Activated naive CD4-positive, alpha-beta T cell treated with anti-CD3 and anti-CD28 coated beads, Interleukin-2, amount 50 U/mL, for 72 hours (primary cell): ENCODE measurements around the gene LENG1. TPM values are rescaled to one million over a fixed set of nuclear protein-coding genes. Genes with fewer than 3 reads are reported as not detected.
A peak's percentile ranks its signal among the peaks of the same experiment; 100 is the strongest.
"Not testable (repeated sequence)": the region's sequence is repeated elsewhere in the genome, so short reads cannot be mapped to it uniquely, and the experiment has no call there.

Experiments
- ATAC-seq, 2 donors: fragments of 150-1000 bp; cut with Tn5 transposase; 2 replicates each; pipeline ENCODE4 v1.10.0; 2021; ENCODE audit warnings: mild to moderate bottlenecking in 2 of 2, moderate library complexity in 2 of 2
- DNase-seq, 2 donors: peaks; one replicate each; pipeline ENCODE4 v3.0.0; 2021 to 2022; ENCODE audit warnings: low spot score in 2 of 2
- H3K27ac Mint-ChIP-seq, 2 donors: one replicate each; pipeline ENCODE4 v1.8.0; 2022; ENCODE audit warnings: mild to moderate bottlenecking in 2 of 2, mixed read lengths in 2 of 2
- H3K36me3 Mint-ChIP-seq, 2 donors: one replicate each; pipeline ENCODE4 v1.8.0; 2022; ENCODE audit warnings: mixed read lengths in 2 of 2
- H3K9me3 Mint-ChIP-seq, 2 donors: one replicate each; pipeline ENCODE4 v1.8.0; 2022; ENCODE audit warnings: mixed read lengths in 2 of 2
- total RNA-seq, 2 donors: library from RNA; stranded (reverse); gene quantifications; one replicate each; pipeline ENCODE4 v1.2.3, GENCODE V29; 2022

The LENG1 gene
- total RNA-seq: 1 to 10 TPM; 3.5 to 6.1 TPM

DNA sequence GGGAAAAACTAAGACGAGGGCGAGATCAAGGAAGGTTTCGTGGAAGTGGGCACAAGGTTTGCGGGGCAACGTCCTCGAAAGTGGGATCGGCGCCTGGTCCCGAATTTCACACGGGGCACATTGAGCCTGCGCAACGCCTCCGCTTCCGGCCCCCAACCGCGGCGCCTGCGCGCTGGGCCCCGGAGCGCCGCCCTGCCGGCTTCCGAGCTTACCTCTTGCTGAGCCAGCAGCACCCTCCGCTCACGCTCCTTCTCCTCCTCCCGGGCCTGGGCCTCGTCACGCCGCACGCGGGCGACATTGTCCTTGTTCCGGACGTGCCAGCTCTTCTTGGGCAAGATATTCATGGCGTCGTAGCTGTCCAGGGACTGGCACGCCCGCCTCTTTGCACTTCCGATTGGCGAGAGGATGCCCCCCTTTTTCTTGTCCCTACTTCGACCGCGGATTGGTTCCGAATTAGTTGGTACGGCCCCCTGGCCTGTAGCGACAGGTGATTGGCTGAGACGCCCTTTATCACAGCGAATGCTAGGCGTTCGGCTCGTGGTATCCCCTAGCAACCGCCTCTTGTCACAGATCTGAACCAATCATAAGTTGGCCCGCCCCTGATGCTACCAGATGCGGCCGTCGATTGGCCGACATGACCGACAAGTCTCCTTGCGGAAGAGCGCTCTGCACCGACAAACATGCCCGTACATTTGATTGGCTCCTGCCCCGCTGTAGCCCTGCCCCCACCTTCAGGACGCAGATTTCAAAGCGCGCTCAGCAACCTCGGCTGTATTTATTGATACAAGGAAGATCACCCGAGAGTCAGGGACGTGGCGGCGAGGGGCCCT lies at the start of gene LENG1:
Gene LENG1 (minus strand): TSS at position 370 of the 830 bp plus-strand sequence. CDS start 26 bp downstream, at position 344.
- no peaks in the 10 kb centered on the region for H3K9me3 Mint-ChIP-seq
- peak; percentile 92 to 94 for ATAC-seq
- peak; percentile 96 to 99 for DNase-seq
- H3K36me3 Mint-ChIP-seq: peaks cover 12 to 15% of the 10 kb centered on the region in 2 donors
- peak within 1 kb of the TSS; percentile 93 to 99 for H3K27ac Mint-ChIP-seq

DNA sequence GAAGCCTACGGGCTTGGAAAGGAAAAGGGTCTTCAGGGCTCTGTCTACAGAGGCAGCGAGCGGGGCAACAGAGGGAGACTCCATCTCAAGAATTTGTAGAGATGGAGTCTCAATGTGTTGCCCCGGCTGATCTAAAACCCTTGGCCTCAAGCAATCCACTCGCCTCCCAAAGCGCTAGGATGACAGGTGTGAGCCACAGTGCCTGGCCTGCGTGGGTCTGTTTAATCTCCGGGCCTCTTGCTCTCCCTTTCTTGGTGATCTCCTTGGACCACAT lies 49.2 kb upstream of the LENG1 start:
- H3K36me3 Mint-ChIP-seq: peaks cover 25 to 65% of the 10 kb centered on the region in 2 donors
- no peak for DNase-seq

DNA sequence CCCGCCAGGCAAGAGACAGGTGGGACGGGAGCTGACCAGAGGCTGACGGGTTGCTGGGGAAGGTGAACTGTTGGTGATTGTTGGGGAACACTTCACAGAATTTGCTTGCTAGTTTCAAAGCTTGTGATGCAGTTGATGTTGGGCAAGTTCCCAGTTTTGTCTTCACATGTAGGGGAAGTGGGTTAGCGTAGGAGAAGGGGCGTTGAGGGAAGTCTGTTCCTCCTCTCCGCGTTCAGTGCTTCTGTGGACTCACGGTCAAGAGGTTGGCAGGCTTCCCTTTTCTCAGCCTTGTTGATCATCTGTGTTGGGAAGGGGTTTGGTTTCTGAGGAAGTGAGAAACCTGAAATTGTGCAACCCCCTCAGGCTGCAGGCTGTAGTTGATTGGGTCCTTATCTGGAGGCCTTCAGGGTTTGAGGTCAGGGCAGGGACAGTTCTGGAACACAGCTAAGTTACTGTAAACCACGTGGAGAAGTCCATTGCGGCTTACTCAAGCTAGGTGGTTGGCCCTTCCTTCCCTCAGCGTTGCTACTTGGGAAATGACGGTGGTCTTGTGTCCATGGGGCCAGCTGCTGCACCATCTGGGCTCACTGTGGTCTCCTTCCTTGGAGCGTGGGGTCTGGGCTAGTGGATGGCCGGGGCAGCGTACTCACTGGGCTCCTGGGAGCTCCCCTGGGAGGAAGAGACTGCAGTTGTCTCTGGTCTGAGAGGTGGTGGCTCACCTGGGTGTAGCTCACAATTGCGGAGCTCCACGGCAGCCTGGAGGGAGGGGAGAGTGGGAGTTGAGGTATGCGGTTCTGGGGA lies 48.7 kb upstream of the LENG1 start:
- DNase-seq (peak in 1 of 2 donors; percentile 52), ATAC-seq (peak; percentile 9 to 36)
- peak overlapping the region; percentile 81 to 91 for H3K27ac Mint-ChIP-seq
- H3K36me3 Mint-ChIP-seq: peaks cover 28 to 68% of the 10 kb centered on the region in 2 donors
- no peaks in the 10 kb centered on the region for H3K9me3 Mint-ChIP-seq

More for the DNA sequence above, 49.2 kb upstream of the LENG1 start:
- H3K27ac Mint-ChIP-seq: peak overlapping the region; percentile 81 to 91
- ATAC-seq: no peak
- H3K9me3 Mint-ChIP-seq: no peaks in the 10 kb centered on the region

DNA sequence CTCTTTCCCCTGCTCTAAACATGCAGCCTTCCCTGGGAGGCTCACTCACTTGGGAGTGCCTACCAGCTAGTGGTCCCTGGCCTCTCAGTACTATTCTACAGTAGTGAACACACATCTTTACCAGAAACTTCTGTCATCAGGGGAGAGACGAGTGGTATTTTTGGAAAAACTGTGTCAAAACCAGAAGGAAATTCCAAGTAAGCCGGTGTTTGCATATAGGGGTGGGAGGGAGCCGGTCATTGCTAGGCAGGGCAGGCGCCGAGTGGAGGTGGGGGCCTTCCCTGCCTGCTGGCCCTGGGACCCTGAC lies 48.1 kb upstream of the LENG1 start:
- ATAC-seq: peak; percentile 13 to 16
- H3K27ac Mint-ChIP-seq: peak overlapping the region; percentile 81 to 91
- H3K36me3 Mint-ChIP-seq: peaks cover 28 to 68% of the 10 kb centered on the region in 2 donors
- DNase-seq: no peak
- no peaks in the 10 kb centered on the region for H3K9me3 Mint-ChIP-seq

DNA sequence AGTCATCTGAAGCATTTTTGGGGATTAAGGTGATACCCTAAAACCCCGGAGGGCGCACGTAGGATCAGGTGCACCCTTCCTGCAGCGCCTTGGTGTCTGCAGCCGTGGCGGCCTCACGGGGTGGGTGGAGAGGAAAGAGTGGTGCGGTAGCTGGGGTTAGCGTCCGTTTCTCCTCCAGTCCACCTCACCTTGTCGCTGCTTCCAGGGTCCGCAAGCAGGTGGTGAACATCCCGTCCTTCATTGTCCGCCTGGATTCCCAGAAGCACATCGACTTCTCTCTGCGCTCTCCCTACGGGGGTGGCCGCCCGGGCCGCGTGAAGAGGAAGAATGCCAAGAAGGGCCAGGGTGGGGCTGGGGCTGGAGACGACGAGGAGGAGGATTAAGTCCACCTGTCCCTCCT lies 47.7 kb upstream of the LENG1 start:
- DNase-seq, ATAC-seq, H3K9me3 Mint-ChIP-seq: not testable (repeated sequence)
- H3K27ac Mint-ChIP-seq: peak overlapping the region; percentile 81 to 91
- peaks cover 31 to 70% of the 10 kb centered on the region in 2 donors for H3K36me3 Mint-ChIP-seq

DNA sequence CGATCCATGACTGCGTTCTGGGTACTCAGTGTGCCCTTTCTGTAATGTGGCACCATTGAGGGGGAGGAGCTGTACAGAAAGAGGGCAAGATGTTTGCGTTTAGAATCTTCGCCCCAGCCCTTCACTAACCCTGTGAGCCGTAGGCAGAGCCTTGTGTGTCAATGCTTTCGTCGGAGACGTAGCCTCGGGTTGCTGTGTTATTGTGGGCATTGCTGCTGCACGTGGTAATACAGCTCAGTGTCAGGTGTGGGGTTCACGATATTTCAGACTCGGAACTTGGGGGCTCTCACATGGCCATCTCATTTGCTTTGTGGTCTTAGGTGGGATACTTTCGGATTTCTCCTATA lies 47.3 kb upstream of the LENG1 start:
- peak overlapping the region; percentile 81 to 91 for H3K27ac Mint-ChIP-seq
- no peak for ATAC-seq
- no peak for DNase-seq
- peaks cover 35 to 74% of the 10 kb centered on the region in 2 donors for H3K36me3 Mint-ChIP-seq
- no peaks in the 10 kb centered on the region for H3K9me3 Mint-ChIP-seq

DNA sequence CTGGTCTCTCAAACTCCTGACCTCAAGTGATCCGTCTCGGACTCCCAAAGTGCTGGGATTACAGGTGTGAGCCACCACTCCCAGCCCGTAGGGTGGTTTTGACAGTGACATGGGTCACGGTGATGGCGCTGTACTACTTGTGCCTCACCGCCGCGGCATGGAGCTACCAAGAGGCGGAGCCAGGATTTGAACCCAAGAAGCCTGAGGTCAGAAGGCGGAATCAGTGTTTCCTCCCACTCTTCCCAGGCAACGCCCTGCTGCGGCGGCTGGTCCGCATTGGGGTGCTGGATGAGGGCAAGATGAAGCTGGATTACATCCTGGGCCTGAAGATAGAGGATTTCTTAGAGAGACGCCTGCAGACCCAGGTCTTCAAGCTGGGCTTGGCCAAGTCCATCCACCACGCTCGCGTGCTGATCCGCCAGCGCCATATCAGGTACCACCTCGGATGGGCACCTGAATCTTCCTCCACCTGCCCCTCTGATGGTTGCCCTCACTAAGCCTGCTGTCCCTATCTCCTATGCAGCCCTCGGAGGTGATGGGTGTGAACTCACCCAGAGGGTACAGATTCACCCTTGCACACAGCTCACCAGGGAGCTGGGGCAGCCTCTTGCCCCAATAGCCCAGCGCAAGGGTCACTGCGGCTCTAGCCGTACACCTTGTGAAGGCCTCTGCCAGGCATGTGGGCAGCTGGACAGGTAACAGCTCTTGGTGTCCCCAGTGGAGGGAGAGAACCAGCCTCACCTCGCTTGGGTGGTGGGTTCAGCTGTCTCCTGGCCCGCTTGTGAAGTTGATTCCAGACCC lies 46.7 kb upstream of the LENG1 start:
- ATAC-seq: no peak
- Mint-ChIP-seq H3K27ac (peak overlapping the region; percentile 81 to 91), H3K36me3 (peaks cover 40 to 78% of the 10 kb centered on the region in 2 donors)

DNA sequence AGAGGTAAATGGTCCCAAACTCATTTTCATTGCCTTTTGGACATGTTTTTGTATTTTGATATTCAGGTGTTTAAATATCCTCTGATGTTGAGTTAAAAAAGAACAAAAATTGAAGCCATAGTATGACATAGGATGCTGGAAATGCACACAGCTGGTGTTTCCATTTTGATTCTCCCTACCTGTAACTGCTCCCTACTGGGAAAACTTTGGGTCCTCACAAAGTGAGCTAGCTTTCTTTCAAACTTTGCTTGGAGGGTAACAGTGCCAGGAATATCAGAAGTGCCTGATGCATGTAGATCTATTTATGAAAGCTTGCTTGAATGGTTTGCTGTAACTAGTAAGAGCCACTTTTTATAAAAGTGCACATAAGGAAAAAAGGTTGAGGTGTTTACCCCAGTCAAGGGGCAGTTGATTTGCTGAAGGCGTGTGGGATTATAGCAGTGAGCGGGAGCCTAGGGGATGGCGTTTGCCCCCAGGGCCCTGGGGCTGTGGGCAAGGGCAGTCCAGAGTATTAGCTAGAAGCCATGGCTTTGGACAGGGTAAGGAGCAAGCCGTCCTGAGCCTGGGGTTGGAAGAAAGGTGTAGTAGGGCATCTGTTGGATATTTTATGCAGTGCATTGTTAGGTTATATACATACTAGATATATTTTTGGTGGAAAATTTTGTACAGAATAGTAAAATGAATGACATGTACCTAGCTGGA lies 45.4 kb upstream of the LENG1 start:
- no peaks in the 10 kb centered on the region for H3K9me3 Mint-ChIP-seq
- H3K27ac Mint-ChIP-seq: peak overlapping the region; percentile 61 to 88
- ATAC-seq (no peak), DNase-seq (no peak)
- H3K36me3 Mint-ChIP-seq: peaks cover 43 to 77% of the 10 kb centered on the region in 2 donors

More for the DNA sequence above, 46.7 kb upstream of the LENG1 start:
- H3K9me3 Mint-ChIP-seq: no peaks in the 10 kb centered on the region
- no peak for DNase-seq

DNA sequence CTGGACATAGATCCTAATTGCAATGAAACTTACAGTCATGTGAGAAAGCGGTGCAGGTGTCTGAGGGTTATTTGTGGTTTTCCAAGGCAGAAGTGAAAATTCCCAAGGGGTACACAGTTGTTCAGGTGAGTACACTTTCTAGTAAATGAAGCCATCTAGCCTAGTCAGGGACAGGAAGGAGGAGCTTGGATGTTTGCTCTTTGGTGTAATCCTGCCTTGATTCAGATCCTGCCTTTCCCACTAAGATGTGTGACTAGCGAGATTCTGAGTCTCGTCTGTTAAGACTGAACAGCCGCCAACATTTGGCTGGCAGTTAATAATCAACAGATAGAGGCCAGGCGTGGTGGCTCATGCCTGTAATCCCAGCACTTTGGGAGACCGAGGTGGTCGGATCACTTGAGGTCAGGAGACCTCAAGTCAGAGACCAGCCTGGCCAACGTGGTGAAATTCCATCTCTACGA lies 43.7 kb upstream of the LENG1 start:
- Mint-ChIP-seq H3K9me3 (no peaks in the 10 kb centered on the region), H3K36me3 (peaks cover 43 to 69% of the 10 kb centered on the region in 2 donors)
- ATAC-seq: no peak

DNA sequence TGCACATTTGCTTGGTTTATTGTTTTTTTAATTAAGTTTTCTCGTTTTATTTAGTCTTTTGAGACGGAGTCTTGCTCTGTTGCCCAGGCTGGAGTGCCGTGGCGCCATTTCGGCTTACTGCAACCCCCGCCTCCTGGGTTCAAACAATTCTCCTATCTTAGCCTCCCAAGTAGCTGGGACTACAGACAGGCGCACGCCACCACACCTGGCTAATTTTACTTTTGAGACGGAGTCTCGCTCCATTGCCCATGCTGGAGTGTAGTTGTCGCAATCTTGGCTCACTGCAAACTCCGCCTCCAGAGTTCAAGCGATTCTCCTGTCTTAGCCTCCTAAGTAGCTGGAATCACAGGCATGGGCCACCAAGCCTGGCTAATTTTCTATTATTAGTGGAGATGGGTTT lies 42.5 kb upstream of the LENG1 start:
- no peaks in the 10 kb centered on the region for H3K9me3 Mint-ChIP-seq
- no peak for ATAC-seq

More for the DNA sequence above, 43.7 kb upstream of the LENG1 start:
- H3K27ac Mint-ChIP-seq: peak overlapping the region; percentile 56 to 100
- no peak for DNase-seq

DNA sequence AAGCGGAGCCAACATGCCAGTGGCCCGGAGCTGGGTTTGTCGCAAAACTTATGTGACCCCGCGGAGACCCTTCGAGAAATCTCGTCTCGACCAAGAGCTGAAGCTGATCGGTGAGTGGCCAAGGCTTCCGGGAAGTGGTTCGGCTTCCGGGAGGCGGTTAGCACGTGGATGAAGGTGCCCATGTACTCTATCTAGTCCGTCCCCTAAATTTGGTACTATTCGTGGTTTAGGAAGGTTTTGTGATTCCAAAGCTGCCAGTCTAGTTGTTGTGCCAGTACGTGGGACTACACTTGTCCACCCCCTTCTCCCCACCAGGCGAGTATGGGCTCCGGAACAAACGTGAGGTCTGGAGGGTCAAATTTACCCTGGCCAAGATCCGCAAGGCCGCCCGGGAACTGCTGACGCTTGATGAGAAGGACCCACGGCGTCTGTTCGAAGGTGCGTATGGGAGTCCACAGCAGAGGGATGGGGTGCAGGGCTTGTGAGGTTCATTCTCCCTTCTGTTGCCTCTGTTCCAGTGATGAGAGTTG lies 41.7 kb upstream of the LENG1 start:
- no peak for ATAC-seq
- Mint-ChIP-seq H3K9me3 (no peaks in the 10 kb centered on the region), H3K36me3 (peaks cover 43 to 52% of the 10 kb centered on the region in 2 donors), H3K27ac (peak overlapping the region; percentile 93 to 100)
- no peak for DNase-seq

More for the DNA sequence above, 42.5 kb upstream of the LENG1 start:
- Mint-ChIP-seq H3K27ac (peak overlapping the region; percentile 93 to 100), H3K36me3 (peaks cover 43 to 58% of the 10 kb centered on the region in 2 donors)
- no peak for DNase-seq

DNA sequence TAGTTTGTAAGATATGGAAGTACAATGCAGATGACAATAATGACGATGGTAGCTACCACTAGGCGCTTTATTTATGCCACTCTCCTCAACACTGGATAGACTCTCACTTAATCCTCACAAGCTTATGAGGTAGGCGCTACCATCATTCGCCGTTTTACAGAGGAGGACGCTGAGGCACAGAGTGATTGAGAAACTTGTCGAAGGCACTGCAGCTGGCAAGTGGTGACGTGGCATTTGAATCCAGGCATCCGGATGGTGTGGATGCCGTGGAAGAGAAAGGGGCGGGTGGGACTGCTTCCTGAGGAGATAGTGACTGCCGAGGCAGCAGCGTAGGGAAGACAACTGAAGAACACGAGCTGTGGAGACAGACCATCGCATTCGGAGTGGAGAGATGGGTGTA lies 39.9 kb upstream of the LENG1 start:
- peaks cover 32 to 40% of the 10 kb centered on the region in 2 donors for H3K36me3 Mint-ChIP-seq
- DNase-seq (no peak), ATAC-seq (no peak)
- H3K9me3 Mint-ChIP-seq: no peaks in the 10 kb centered on the region
- H3K27ac Mint-ChIP-seq: peak overlapping the region; percentile 88 to 93

DNA sequence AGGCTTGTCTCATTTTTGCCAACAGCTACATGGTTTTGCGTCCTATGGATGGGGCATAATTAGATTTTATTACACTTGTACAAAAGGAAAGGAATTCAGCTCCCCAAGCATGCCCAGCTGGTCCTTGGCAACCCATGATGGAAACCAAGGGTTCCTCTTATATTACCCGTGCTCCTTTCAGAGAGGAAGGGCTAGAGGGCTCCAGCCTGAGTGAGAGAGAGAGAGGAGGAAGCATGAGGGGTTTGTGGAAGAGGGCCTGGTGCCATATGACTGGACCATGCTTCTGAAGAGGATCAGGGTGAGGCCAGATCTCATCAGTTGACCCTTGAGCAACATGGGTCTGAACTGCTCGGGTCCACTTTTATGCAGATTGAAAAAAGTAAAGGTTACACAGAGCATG lies 37.6 kb upstream of the LENG1 start:
- no peak overlapping the region for H3K27ac Mint-ChIP-seq
- H3K36me3 Mint-ChIP-seq: peaks cover 16 to 17% of the 10 kb centered on the region in 2 donors
- no peak for DNase-seq
- H3K9me3 Mint-ChIP-seq: no peaks in the 10 kb centered on the region
- ATAC-seq: no peak

DNA sequence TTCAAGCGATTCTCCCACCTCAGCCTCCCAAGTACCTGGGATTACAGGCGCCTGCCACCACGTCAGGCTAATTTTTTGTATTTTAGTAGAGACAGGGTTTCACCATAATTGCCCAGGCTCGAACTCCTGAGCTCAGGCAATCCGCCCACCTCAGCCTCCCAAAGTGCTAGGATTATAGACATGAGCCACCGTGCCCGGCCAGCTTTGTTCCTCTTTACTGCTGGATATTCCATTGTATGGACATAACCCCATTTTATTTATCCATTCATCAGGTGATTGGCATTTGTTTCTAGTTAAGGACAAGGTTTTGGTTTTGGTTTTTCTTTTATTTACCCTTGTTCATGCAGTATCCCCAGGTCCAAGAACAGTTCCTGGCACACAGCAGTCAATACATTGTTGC lies 37.0 kb upstream of the LENG1 start:
- ATAC-seq (no peak), DNase-seq (no peak)
- H3K27ac Mint-ChIP-seq: no peak overlapping the region
- peaks cover 11% of the 10 kb centered on the region in 2 donors for H3K36me3 Mint-ChIP-seq
- H3K9me3 Mint-ChIP-seq: no peaks in the 10 kb centered on the region

DNA sequence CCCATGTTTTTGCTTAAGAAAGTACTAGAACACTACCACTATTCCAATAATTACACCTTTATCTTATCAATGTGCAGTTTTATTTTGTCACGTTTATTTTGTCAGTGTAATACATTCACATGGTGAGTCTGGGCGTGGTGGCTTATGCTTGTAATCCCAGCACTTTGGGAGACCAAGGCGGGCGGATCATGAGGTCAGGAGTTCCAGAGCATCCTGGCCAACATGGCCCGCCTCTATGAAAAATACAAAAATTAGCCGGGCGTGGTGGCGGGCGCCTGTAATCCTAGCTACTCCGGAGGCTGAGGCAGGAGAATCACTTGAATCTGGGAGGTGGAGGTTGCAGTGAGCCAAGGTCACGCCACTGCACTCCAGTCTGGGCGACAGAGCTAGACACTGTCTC lies 34.9 kb upstream of the LENG1 start:
- not testable (repeated sequence) for H3K27ac Mint-ChIP-seq, DNase-seq, ATAC-seq, H3K36me3 Mint-ChIP-seq, H3K9me3 Mint-ChIP-seq

DNA sequence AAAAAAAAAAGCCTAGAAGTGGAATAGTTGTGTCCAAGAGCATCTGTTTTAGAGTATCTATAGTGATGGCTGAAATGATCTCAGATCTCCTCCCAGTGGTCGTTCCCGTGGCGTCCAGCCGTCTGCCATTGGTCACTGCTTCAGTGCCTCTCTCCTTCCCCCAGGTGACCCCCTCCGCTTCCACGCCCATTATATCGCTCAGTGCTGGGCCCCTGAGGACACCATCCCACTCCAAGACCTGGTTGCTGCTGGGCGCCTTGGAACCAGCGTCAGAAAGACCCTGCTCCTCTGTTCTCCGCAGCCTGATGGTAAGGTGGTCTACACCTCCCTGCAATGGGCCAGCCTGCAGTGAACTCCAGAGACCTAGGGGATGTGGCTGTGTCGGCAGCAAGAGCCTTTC lies 33.5 kb upstream of the LENG1 start:
- no peaks in the 10 kb centered on the region for H3K9me3 Mint-ChIP-seq
- ATAC-seq (no peak), DNase-seq (no peak)
- H3K27ac Mint-ChIP-seq: no peak overlapping the region
- peaks cover 0 to 6% of the 10 kb centered on the region in 2 donors for H3K36me3 Mint-ChIP-seq
